ENCODE results near the gene PCMTD2.

Gene PCMTD2

DNA sequence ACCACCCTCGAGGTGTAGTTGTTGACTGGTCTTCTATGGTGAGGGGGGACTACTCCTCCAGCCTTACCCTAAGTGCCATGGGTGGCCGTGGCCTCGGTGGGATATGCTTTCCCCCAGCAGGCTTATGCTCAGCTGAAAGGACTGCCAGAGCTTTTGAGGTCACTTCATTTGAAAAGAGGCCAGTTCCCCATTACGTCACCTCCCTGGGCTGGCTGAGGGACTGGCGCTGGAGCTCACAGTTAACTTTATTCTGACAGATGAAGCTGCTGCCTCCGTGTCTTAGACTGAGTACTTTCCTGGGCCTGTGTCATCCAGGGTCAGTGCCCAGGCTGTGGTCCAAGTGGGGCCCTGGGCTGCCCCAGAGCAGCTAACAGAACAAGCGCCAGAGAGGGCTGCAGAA is 42.8 kb upstream of the PCMTD2 start:
- H2AFZ ChIP-seq (ENCODE audit: low read length) = no peak overlapping the region
- H3K9me3 ChIP-seq (ENCODE audit: low read length) = no peaks in the 10 kb centered on the region
- no peaks in the 10 kb centered on the region for H3K36me3 ChIP-seq (ENCODE audit: insufficient read depth, low read length)
- H4K20me1 ChIP-seq (ENCODE audit: insufficient read depth, low read length) = no peaks in the 10 kb centered on the region
- no peak overlapping the region for H3K4me3 ChIP-seq (ENCODE audit: low read depth, low read length, poor library complexity, severe bottlenecking)
- H3K9ac ChIP-seq (ENCODE audit: low read length) = no peak overlapping the region
- H3K4me1 ChIP-seq (ENCODE audit: insufficient read depth, low read length, severe bottlenecking) = peaks cover 8% of the 10 kb centered on the region
- no peaks in the 10 kb centered on the region for H3K9me2 ChIP-seq (ENCODE audit: low read depth, low read length)
- no peak overlapping the region for H3K27ac ChIP-seq (ENCODE audit: low read depth, low read length, poor library complexity, severe bottlenecking)
- no peaks in the 10 kb centered on the region for H3K79me2 ChIP-seq (ENCODE audit: insufficient read depth, low read length)
- no peaks in the 10 kb centered on the region for H3F3A ChIP-seq (ENCODE audit: insufficient read depth, low read length)
- no peak for TF ChIP-seq EZH2 (IDR thresholded peaks at IDR 0.05; ENCODE audit: borderline replicate concordance, low read length)
- TF ChIP-seq, protein P1, sequence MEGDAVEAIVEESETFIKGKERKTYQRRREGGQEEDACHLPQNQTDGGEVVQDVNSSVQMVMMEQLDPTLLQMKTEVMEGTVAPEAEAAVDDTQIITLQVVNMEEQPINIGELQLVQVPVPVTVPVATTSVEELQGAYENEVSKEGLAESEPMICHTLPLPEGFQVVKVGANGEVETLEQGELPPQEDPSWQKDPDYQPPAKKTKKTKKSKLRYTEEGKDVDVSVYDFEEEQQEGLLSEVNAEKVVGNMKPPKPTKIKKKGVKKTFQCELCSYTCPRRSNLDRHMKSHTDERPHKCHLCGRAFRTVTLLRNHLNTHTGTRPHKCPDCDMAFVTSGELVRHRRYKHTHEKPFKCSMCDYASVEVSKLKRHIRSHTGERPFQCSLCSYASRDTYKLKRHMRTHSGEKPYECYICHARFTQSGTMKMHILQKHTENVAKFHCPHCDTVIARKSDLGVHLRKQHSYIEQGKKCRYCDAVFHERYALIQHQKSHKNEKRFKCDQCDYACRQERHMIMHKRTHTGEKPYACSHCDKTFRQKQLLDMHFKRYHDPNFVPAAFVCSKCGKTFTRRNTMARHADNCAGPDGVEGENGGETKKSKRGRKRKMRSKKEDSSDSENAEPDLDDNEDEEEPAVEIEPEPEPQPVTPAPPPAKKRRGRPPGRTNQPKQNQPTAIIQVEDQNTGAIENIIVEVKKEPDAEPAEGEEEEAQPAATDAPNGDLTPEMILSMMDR (IDR thresholded peaks at IDR 0.05; ENCODE audit: low read length) = no peak
- H3K27me3 ChIP-seq (ENCODE audit: insufficient read depth, low read length) = no peaks in the 10 kb centered on the region
- no peak overlapping the region for H3K4me2 ChIP-seq (ENCODE audit: low read length)

DNA sequence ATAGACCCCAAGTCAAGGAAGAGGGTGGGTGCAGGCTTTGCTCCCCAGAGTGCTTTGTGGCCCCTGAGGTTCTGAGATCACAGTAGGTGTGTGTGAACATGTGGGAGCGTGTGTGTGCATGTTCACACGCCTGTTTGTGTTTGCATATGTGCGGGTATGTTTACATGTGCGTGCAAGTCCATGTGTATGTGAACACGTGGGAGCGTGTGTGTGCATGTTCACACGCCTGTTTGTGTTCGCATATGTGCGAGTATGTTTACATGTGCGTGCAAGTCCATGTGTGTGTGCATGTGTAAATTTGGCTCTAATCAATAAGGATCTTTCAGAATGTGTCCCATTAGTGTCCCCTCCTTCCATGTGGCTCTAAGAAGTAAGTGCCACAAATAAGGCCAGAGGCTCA is 41.4 kb upstream of the PCMTD2 start:
- Histone ChIP-seq H3K9me3 (ENCODE audit: low read length) (no peaks in the 10 kb centered on the region), H3K4me3 (ENCODE audit: low read depth, low read length, poor library complexity, severe bottlenecking) (no peak overlapping the region), H3K9me2 (ENCODE audit: low read depth, low read length) (no peaks in the 10 kb centered on the region), H3K27me3 (ENCODE audit: insufficient read depth, low read length) (no peaks in the 10 kb centered on the region), H3K4me2 (ENCODE audit: low read length) (no peak overlapping the region), H2AFZ (ENCODE audit: low read length) (no peak overlapping the region), H3F3A (ENCODE audit: insufficient read depth, low read length) (no peaks in the 10 kb centered on the region), H3K79me2 (ENCODE audit: insufficient read depth, low read length) (no peaks in the 10 kb centered on the region), H4K20me1 (ENCODE audit: insufficient read depth, low read length) (no peaks in the 10 kb centered on the region), H3K36me3 (ENCODE audit: insufficient read depth, low read length) (no peaks in the 10 kb centered on the region), H3K9ac (ENCODE audit: low read length) (no peak overlapping the region), H3K27ac (ENCODE audit: low read depth, low read length, poor library complexity, severe bottlenecking) (no peak overlapping the region), H3K4me1 (ENCODE audit: insufficient read depth, low read length, severe bottlenecking) (peaks cover 8% of the 10 kb centered on the region)
- TF ChIP-seq EZH2 (IDR thresholded peaks at IDR 0.05; ENCODE audit: borderline replicate concordance, low read length) = no peak
- TF ChIP-seq, protein P1 (IDR thresholded peaks at IDR 0.05; ENCODE audit: low read length) = no peak

DNA sequence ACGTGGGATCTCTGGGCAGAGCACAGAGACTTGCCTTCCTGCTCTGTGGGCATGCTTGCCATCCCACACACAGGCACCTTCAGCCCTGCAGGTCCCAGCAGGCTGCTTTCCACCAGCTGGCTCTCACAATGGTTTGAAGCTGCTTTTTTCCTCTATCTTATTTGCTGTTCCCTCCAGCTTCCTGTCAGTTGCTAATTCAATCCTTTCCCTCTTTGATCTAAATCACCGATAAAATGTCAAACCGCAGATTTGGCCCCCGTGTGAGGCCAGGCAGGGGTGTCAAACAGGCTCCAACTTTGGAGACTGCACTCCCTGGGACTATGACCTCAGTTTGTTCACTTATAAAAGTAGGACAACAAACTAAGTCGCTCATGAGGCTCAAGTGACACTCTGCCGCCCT is 40.6 kb upstream of the PCMTD2 start:
- no peaks in the 10 kb centered on the region for H3K79me2 ChIP-seq (ENCODE audit: insufficient read depth, low read length)
- H3K27ac ChIP-seq (ENCODE audit: low read depth, low read length, poor library complexity, severe bottlenecking) = no peak overlapping the region
- no peak overlapping the region for H3K4me2 ChIP-seq (ENCODE audit: low read length)
- no peaks in the 10 kb centered on the region for H3K9me3 ChIP-seq (ENCODE audit: low read length)
- TF ChIP-seq, protein P1 (IDR thresholded peaks at IDR 0.05; ENCODE audit: low read length) = no peak
- no peak for TF ChIP-seq EZH2 (IDR thresholded peaks at IDR 0.05; ENCODE audit: borderline replicate concordance, low read length)
- H4K20me1 ChIP-seq (ENCODE audit: insufficient read depth, low read length) = no peaks in the 10 kb centered on the region
- H3K9ac ChIP-seq (ENCODE audit: low read length) = no peak overlapping the region
- H2AFZ ChIP-seq (ENCODE audit: low read length) = no peak overlapping the region
- H3K4me3 ChIP-seq (ENCODE audit: low read depth, low read length, poor library complexity, severe bottlenecking) = no peak overlapping the region
- H3K9me2 ChIP-seq (ENCODE audit: low read depth, low read length) = no peaks in the 10 kb centered on the region
- H3F3A ChIP-seq (ENCODE audit: insufficient read depth, low read length) = no peaks in the 10 kb centered on the region
- H3K27me3 ChIP-seq (ENCODE audit: insufficient read depth, low read length) = no peaks in the 10 kb centered on the region
- H3K36me3 ChIP-seq (ENCODE audit: insufficient read depth, low read length) = no peaks in the 10 kb centered on the region
- peaks cover 8% of the 10 kb centered on the region for H3K4me1 ChIP-seq (ENCODE audit: insufficient read depth, low read length, severe bottlenecking)
